Nasal cavity respiratory epithelium epithelial cell of viscerocranial mucosa (primary cell): ENCODE results near the gene C1orf141. TPM values are rescaled to one million over a fixed set of nuclear protein-coding genes. Genes with fewer than 3 reads are reported as not detected.

Experiments
- total RNA-seq: library from RNA; depleted of rRNA; stranded (reverse); fragments of >200 nt; gene quantifications from 2 replicates; pipeline ENCODE4 v1.2.3, GENCODE V29; 2014

The C1orf141 gene
- total RNA-seq = not detected in 2 replicates

DNA sequence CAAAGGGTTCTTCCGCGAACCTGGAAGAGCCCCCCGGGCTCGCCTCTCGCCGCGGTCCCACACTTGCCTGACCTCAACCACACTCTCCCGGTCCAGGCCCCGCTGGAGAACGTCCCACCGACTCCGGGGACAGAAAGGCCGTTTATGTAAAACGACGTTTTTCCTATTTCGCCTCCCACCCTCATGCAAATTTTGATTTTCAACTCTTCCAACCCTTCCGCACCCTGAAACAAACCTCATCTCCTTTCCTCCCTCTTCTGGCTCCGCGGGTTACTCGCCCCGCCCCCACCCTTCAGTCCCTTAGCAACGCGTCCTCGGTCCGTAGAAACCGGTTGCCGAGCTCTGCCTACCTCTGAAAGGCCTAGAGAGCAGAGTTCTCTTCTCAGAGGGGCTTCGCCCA lies at the start of gene C1orf141:
TSS of gene C1orf141 (minus strand) at position 276 of the 400 bp plus-strand sequence. CDS start 7,730 bp downstream, outside the sequence.

DNA sequence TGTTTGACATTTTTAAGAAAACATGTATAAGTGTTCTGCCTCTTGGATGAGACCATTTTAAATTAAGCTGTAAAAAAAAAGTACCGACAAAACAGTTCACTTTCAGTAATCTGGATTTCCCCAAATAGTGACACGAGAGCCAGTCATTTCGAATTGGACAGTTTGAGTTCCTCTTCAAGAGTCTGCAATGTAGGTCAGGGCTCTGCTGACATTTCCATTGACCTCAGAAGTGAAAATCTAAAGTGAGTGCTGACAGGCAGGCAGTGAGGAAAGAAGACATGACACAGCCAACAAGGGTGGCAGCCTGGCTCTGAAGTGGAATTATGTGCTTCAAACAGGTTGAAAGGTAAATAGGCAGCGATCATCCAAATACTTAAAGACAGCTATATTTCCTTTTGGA lies 31.4 kb upstream of the C1orf141 start, which contains the start of gene IL23R:
TSS of gene IL23R (plus strand) at position 259 of the 400 bp plus-strand sequence. CDS start 1,667 bp downstream, outside the sequence.

DNA sequence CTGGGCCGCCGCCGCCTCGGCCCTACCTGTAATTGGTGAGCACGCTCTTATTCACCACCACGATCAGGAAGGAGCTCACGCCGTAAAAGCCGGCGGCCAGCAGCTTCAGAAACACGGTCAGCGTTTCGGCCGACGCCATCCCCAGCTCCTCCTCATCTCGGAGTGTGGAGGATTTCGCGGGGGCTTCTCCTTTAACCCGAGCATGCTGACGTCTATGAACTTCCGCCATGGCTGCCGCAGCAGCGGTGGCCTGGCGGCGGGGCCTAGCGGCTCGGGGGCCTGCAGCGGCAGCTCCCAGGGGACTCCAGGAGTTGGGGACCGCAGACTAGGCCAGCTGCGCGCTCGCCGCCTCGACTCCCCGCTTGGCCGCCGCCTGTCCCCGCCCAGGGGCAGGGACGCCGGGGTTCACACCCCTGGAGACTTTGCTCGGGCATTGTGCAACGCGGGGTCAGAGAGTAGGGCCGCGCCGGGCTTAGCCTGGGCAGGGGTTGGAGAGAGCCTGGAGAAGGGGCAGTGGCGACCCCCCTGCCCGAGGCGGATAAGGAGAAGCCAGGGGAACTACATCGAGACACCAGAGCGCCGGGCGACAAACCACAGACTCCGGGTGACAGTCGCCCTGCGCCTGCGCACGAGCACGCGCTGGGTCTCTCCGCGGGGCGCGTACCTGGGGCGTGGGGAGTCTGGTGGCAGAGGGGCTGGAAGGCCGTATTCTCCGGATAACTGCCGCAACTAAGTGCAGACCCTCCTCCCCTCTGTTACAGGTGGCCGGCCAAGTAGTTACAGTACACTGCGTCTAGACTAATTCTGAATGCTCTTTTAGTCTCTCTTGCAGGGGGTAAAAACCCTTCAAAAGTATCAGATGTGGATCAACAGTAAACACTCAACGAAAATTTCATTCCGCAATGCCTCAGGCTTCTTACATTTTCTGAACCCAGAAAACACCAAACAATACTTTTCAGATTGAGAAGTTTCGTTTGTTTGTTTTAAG lies 80.7 kb downstream of the C1orf141 start, which contains the start of gene SLC35D1:
TSS of gene SLC35D1 (minus strand) at position 364 of the 988 bp plus-strand sequence. CDS start at position 229, 135 bp downstream.

Other genes with a start within 250 kb of the C1orf141 start
- 3.1 and 6.6 TPM in 2 replicates for gene DNAI4, start 210.1 kb downstream of the C1orf141 start, total RNA-seq
- gene MIER1, start 210.0 kb downstream of the C1orf141 start, total RNA-seq = 28.4 and 35.0 TPM in 2 replicates
- gene SLC35D1, start 80.8 kb downstream of the C1orf141 start, total RNA-seq = 18.8 and 19.0 TPM in 2 replicates
- not detected in 2 replicates for gene IL23R, start 31.5 kb upstream of the C1orf141 start, total RNA-seq
- 1.0 and 1.8 TPM in 2 replicates for gene IL12RB2, start 172.9 kb upstream of the C1orf141 start, total RNA-seq